Pons (tissue), 1 donor: ENCODE measurements around the gene SLC25A48.

Source experiments
- DNase-seq: peaks from one replicate; pipeline ENCODE4 v3.0.0-alpha.2; 2016; ENCODE audit warnings: low spot score

SLC25A48 gene

GRCh38 chr5:135920199-135920598 is 85.7 kb downstream of the SLC25A48 start:
- DNase-seq = no peak

GRCh38 chr5:135921388-135921787 is 86.9 kb downstream of the SLC25A48 start:
- no peak for DNase-seq

- DNase-seq = no peak
Observed at GRCh38 chr5:135930029-135930948, 95.8 kb downstream of the SLC25A48 start.

- no peak for DNase-seq
Observed at GRCh38 chr5:135930949-135931295, 96.5 kb downstream of the SLC25A48 start.

- no peak for DNase-seq
Observed at GRCh38 chr5:135934939-135935338, 100.5 kb downstream of the SLC25A48 start.

- no peak for DNase-seq
Observed at GRCh38 chr5:135937245-135937911, 102.9 kb downstream of the SLC25A48 start.
